ENCODE data around the gene MRTFA. TPM values are rescaled to one million over a fixed set of nuclear protein-coding genes. Genes with fewer than 3 reads are reported as not detected.

Gene MRTFA
- total RNA-seq, 1 experiment from 2014 or later: 28.0 TPM

GRCh38 chr22:40430991-40431390 lies 205.5 kb downstream of the MRTFA start:
- ATAC-seq: no peak
- CTCF ChIA-PET: no interaction called here

More at GRCh38 chr22:40430991-40431390, 205.5 kb downstream of the MRTFA start:
- no peak for DNase-seq (ENCODE audit: low read depth, low spot score)
- H4K20me1 ChIP-seq (ENCODE audit: insufficient read depth): no peaks in the 10 kb centered on the region
- BruUV-seq (replicated peaks): no TSS peak
- no peaks in the 10 kb centered on the region for H3K27me3 ChIP-seq (ENCODE audit: insufficient read depth, low read length)
- no peaks in the 10 kb centered on the region for H3K79me2 ChIP-seq (ENCODE audit: insufficient read depth, low read length)
- H3K36me3 ChIP-seq (ENCODE audit: control insufficient read depth in 1 of 2, insufficient read depth in 2 of 2, low read length in 2 of 2): peaks cover 0 to 4% of the 10 kb centered on the region in 2 experiments; a peak in 1 of 4 replicates
- H3K4me3 ChIP-seq (replicated peaks in 1 of 2; ENCODE audit: low read depth in 1 of 2, low read length in 2 of 2): no peak overlapping the region
- ChIA-PET RAD21 (ENCODE audit: low non-redundant PET in 1 of 2, low total read pairs in 2 of 2, uncharacterized antibody in 2 of 2, unreplicated experiment in 2 of 2) (no interaction called here), POLR2A (no interaction called here)
- no peak overlapping the region for H3K4me2 ChIP-seq (ENCODE audit: low read length)
- intact Hi-C loops (cut with micrococcal nuclease): loop anchor here (10.0 kb wide), 1 partner anchor 334 kb away; no protein-coding TSS in a partner anchor
- H3K9me2 ChIP-seq (ENCODE audit: insufficient read depth): no peaks in the 10 kb centered on the region
- no peaks in the 10 kb centered on the region for H3K9me3 ChIP-seq (ENCODE audit: control insufficient read depth in 1 of 2, insufficient read depth in 1 of 2, low read depth in 1 of 2, low read length in 2 of 2)
- H3K27ac ChIP-seq (ENCODE audit: low read depth, low read length): no peak overlapping the region
- no peak overlapping the region for H3K9ac ChIP-seq (ENCODE audit: low read length)
- H3K4me1 ChIP-seq (ENCODE audit: control insufficient read depth in 1 of 2, insufficient read depth in 2 of 2, low read length in 2 of 2): no peaks in the 10 kb centered on the region
- H2AFZ ChIP-seq (ENCODE audit: low read depth, low read length, poor library complexity, severe bottlenecking): no peak overlapping the region
- TF ChIP-seq CEBPB (IDR thresholded peaks at IDR 0.05; ENCODE audit: low read depth) (no peak), POLR2A (IDR thresholded peaks at IDR 0.05; ENCODE audit: borderline replicate concordance, extremely low read depth, insufficient read depth, insufficient read length) (no peak), JUND (IDR thresholded peaks at IDR 0.05) (no peak), EZH2 (IDR thresholded peaks at IDR 0.05) (no peak), FOSL1 (IDR thresholded peaks at IDR 0.05; ENCODE audit: low read depth) (no peak), POLR2AphosphoS5 (IDR thresholded peaks at IDR 0.05; ENCODE audit: low read depth, low read length) (no peak), CTCF (IDR thresholded peaks at IDR 0.05 in 2 of 3, conservative IDR thresholded peaks at IDR 0.05 in 1 of 3; ENCODE audit: borderline replicate concordance in 1 of 3, insufficient read depth in 1 of 3, low read depth in 2 of 3, low read length in 2 of 3) (no peak), ELF1 (IDR thresholded peaks at IDR 0.05; ENCODE audit: borderline replicate concordance, low read depth) (no peak), SIN3A (IDR thresholded peaks at IDR 0.05; ENCODE audit: low read depth) (no peak), TCF7L2 (IDR thresholded peaks at IDR 0.05; ENCODE audit: borderline replicate concordance, extremely low read depth, insufficient read depth, insufficient read length) (no peak)
